Activated T-cell treated with anti-CD3 and anti-CD28 coated beads for 24 hours (primary cell): ENCODE results near the gene RCBTB2.

Source experiments
- DNase-seq: peaks from one replicate; pipeline ENCODE4 v3.0.0-alpha.2; 2020; ENCODE audit warnings: low read depth

The RCBTB2 gene

GRCh38 chr13:48563626-48564025 lies 30.7 kb upstream of the RCBTB2 start:
- no peak for DNase-seq

GRCh38 chr13:48562296-48563066 lies 29.6 kb upstream of the RCBTB2 start:
- peak; percentile 66 for DNase-seq

GRCh38 chr13:48561466-48562235 lies 28.8 kb upstream of the RCBTB2 start:
- no peak for DNase-seq

GRCh38 chr13:48560657-48561337 lies 27.9 kb upstream of the RCBTB2 start:
- DNase-seq: no peak

- no peak for DNase-seq
Measured at GRCh38 chr13:48559638-48560320, 26.9 kb upstream of the RCBTB2 start.

GRCh38 chr13:48556817-48557216 lies 23.9 kb upstream of the RCBTB2 start:
- no peak for DNase-seq

- DNase-seq: no peak
Measured at GRCh38 chr13:48555441-48555840, 22.6 kb upstream of the RCBTB2 start.

GRCh38 chr13:48551329-48551728 lies 18.4 kb upstream of the RCBTB2 start:
- no peak for DNase-seq

- no peak for DNase-seq
Measured at GRCh38 chr13:48549658-48550057, 16.8 kb upstream of the RCBTB2 start.

- DNase-seq: no peak
Measured at GRCh38 chr13:48547663-48548092, 14.8 kb upstream of the RCBTB2 start.

GRCh38 chr13:48545608-48546007 lies 12.7 kb upstream of the RCBTB2 start:
- DNase-seq: no peak

GRCh38 chr13:48542581-48543341 lies 9.9 kb upstream of the RCBTB2 start:
- DNase-seq: no peak

GRCh38 chr13:48542138-48542537 lies 9.3 kb upstream of the RCBTB2 start:
- no peak for DNase-seq

GRCh38 chr13:48539550-48539949 lies 6.7 kb upstream of the RCBTB2 start:
- no peak for DNase-seq

GRCh38 chr13:48536621-48537250 lies 3.9 kb upstream of the RCBTB2 start:
- no peak for DNase-seq

GRCh38 chr13:48535766-48536165 lies 2.9 kb upstream of the RCBTB2 start:
- DNase-seq: no peak

- no peak for DNase-seq
Measured at GRCh38 chr13:48534911-48535501, 2.1 kb upstream of the RCBTB2 start.

GRCh38 chr13:48533961-48534600 lies 1.2 kb upstream of the RCBTB2 start:
- DNase-seq: no peak

GRCh38 chr13:48532256-48532505 lies 699 bp downstream of the RCBTB2 start:
- no peak for DNase-seq
